WTC11 (cell line): ENCODE results near the gene METTL1. TPM values are rescaled to one million over a fixed set of nuclear protein-coding genes. Genes with fewer than 3 reads are reported as not detected.

ENCODE experiments used
- ATAC-seq: fragments of 200-7000 bp; cut with Tn5 transposase; 2 replicates; pipeline ENCODE4 v1.10.0; 2021; ENCODE audit warnings: mild to moderate bottlenecking, moderate library complexity
- CTCF ChIA-PET: fragments of 300-600 bp; sonication (Branson Sonifier 250); formaldehyde crosslinking; loops from one replicate; lab custom pipeline; 2021; ENCODE audit warnings: antibody characterized with exemption; lab: Charles Lee
- POLR2A ChIA-PET: fragments of 350-600 bp; sonication (Branson Sonifier 250); formaldehyde crosslinking; loops from one replicate; lab custom pipeline; 2021; ENCODE audit warnings: antibody characterized with exemption; lab: Charles Lee
- DNase-seq: peaks from one replicate; pipeline ENCODE4 v3.0.0; 2021; ENCODE audit warnings: low spot score
- H3K27ac Mint-ChIP-seq: 2 replicates; pipeline ENCODE4 v1.8.0; 2021; ENCODE audit warnings: mixed read lengths
- H3K27me3 Mint-ChIP-seq: 2 replicates; pipeline ENCODE4 v1.8.0; 2021; ENCODE audit warnings: low read depth, mild to moderate bottlenecking, moderate library complexity, mixed read lengths
- H3K36me3 Mint-ChIP-seq: 2 replicates; pipeline ENCODE4 v1.8.0; 2021; ENCODE audit warnings: mixed read lengths
- H3K4me1 Mint-ChIP-seq: 2 replicates; pipeline ENCODE4 v1.8.0; 2022; ENCODE audit warnings: mixed read lengths
- H3K4me3 Mint-ChIP-seq: 2 replicates; pipeline ENCODE4 v1.8.0; 2021; ENCODE audit warnings: mild to moderate bottlenecking, moderate library complexity, mixed read lengths
- H3K9me3 Mint-ChIP-seq: 2 replicates; pipeline ENCODE4 v1.8.0; 2021; ENCODE audit warnings: mixed read lengths
- CBFB ChIP-seq: sonication (generic); formaldehyde crosslinking; IDR thresholded peaks from 2 replicates; pipeline ENCODE4 v1.8.1; 2022; ENCODE audit warnings: mild to moderate bottlenecking, low read depth, missing genetic modification reagents
- ESRRA ChIP-seq: sonication (generic); formaldehyde crosslinking; IDR thresholded peaks from 2 replicates; pipeline ENCODE4 v1.8.1; 2022; ENCODE audit warnings: mild to moderate bottlenecking, missing genetic modification reagents, borderline replicate concordance
- FOXJ3 ChIP-seq: sonication (generic); formaldehyde crosslinking; IDR thresholded peaks from 2 replicates; pipeline ENCODE4 v1.9.0; 2021; ENCODE audit warnings: missing genetic modification reagents, mild to moderate bottlenecking, borderline replicate concordance
- FOXP1 ChIP-seq: sonication (generic); formaldehyde crosslinking; IDR thresholded peaks from 2 replicates; pipeline ENCODE4 v1.8.0; 2022; ENCODE audit warnings: missing genetic modification reagents, mild to moderate bottlenecking, moderate library complexity, borderline replicate concordance
- GRHL2 ChIP-seq: fragments of 250-450 bp; sonication (Bioruptor Pico); IDR thresholded peaks from 2 replicates; pipeline ENCODE4 v1.8.0; 2022; ENCODE audit warnings: mild to moderate bottlenecking, moderate library complexity; ENCODE audit not compliant: insufficient replicate concordance, severe bottlenecking
- KAT7 ChIP-seq: sonication (generic); formaldehyde crosslinking; IDR thresholded peaks from 2 replicates; pipeline ENCODE4 v1.8.1; 2023; ENCODE audit warnings: missing genetic modification reagents, mild to moderate bottlenecking, borderline replicate concordance
- MXD4 ChIP-seq: fragments of 250-450 bp; sonication (Bioruptor Pico); IDR thresholded peaks from 2 replicates; pipeline ENCODE4 v1.8.0; 2021; ENCODE audit warnings: mild to moderate bottlenecking, moderate library complexity, borderline replicate concordance
- NFYB ChIP-seq: sonication (generic); formaldehyde crosslinking; conservative IDR thresholded peaks from 2 replicates; pipeline ENCODE4 v1.8.0; 2022; ENCODE audit warnings: low read depth, missing genetic modification reagents
- RELA ChIP-seq: sonication (generic); formaldehyde crosslinking; IDR thresholded peaks from 2 replicates; pipeline ENCODE4 v1.8.1; 2022; ENCODE audit warnings: missing genetic modification reagents, mild to moderate bottlenecking, borderline replicate concordance
- SMAD4 ChIP-seq: sonication (generic); formaldehyde crosslinking; IDR thresholded peaks from 2 replicates; pipeline ENCODE4 v1.8.0; 2022; ENCODE audit warnings: mild to moderate bottlenecking, missing genetic modification reagents
- SOX15 ChIP-seq: fragments of 250-450 bp; sonication (Bioruptor Pico); IDR thresholded peaks from 2 replicates; pipeline ENCODE4 v1.9.0; 2021; ENCODE audit warnings: mild to moderate bottlenecking
- ZNF121 ChIP-seq: sonication (generic); formaldehyde crosslinking; IDR thresholded peaks from 2 replicates; pipeline ENCODE4 v1.8.0; 2023; ENCODE audit warnings: missing genetic modification reagents
- ZNF263 ChIP-seq: sonication (generic); formaldehyde crosslinking; IDR thresholded peaks from 2 replicates; pipeline ENCODE4 v1.8.1; 2022; ENCODE audit warnings: low read depth, mild to moderate bottlenecking, moderate library complexity, missing genetic modification reagents
- total RNA-seq: library from RNA; stranded (reverse); gene quantifications from 3 replicates; pipeline ENCODE4 v1.2.3, GENCODE V29; 2021
- TF ChIP-seq, protein P1 (sequence below): fragments of 250-450 bp; sonication (Bioruptor Pico); IDR thresholded peaks from 2 replicates; pipeline ENCODE4 v1.9.0; 2021; ENCODE audit warnings: mild to moderate bottlenecking
- TF ChIP-seq, protein P2 (sequence below): sonication (generic); formaldehyde crosslinking; conservative IDR thresholded peaks from 2 replicates; pipeline ENCODE4 v1.8.1; 2022; ENCODE audit warnings: mild to moderate bottlenecking, missing genetic modification reagents
- TF ChIP-seq, protein P3 (sequence below): fragments of 200-600 bp; IDR thresholded peaks from 2 replicates; pipeline ENCODE4 v1.8.0; 2022; ENCODE audit warnings: antibody characterized with exemption
- TF ChIP-seq, protein P4 (sequence below): sonication (generic); formaldehyde crosslinking; IDR thresholded peaks from 2 replicates; pipeline ENCODE4 v1.8.1; 2023; ENCODE audit warnings: mild to moderate bottlenecking, moderate library complexity, missing genetic modification reagents
- TF ChIP-seq, protein P5 (sequence below): sonication (generic); formaldehyde crosslinking; IDR thresholded peaks from 2 replicates; pipeline ENCODE4 v1.8.0; 2022; ENCODE audit warnings: mild to moderate bottlenecking, missing genetic modification reagents
- TF ChIP-seq, protein P6 (sequence below): fragments of 250-450 bp; sonication (Bioruptor Pico); IDR thresholded peaks from 2 replicates; pipeline ENCODE4 v1.9.0; 2021; ENCODE audit warnings: moderate library complexity, mild to moderate bottlenecking, inconsistent platforms, borderline replicate concordance
- TF ChIP-seq, protein P7 (sequence below): sonication (generic); formaldehyde crosslinking; IDR thresholded peaks from 2 replicates; pipeline ENCODE4 v1.8.1; 2022; ENCODE audit warnings: low read depth, missing genetic modification reagents, borderline replicate concordance
- TF ChIP-seq, protein P8 (sequence below): sonication (generic); formaldehyde crosslinking; IDR thresholded peaks from 2 replicates; pipeline ENCODE4 v1.8.0; 2023; ENCODE audit warnings: missing genetic modification reagents, mild to moderate bottlenecking, borderline replicate concordance

METTL1 gene
- total RNA-seq, 1 experiment from 2014 or later: 25.5 TPM

DNA sequence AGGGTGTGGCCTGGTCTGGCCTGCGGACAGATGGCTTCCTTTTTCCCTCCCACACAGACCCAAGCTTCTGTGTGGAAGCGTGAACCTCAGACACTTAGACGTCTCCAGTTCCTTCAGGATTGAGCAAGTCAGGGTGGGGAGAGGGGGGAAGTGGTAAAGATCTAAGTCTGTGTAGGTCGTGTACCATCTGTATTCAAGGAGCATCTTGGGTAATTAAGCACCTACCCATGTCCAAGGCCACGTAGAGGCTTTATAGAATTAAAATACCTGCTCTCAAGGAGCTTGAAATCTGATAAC, 44.9 kb upstream of the METTL1 start (continued):
- TF ChIP-seq MXD4 (CRISPR knock-in tag) (no peak), FOXJ3 (no peak), GRHL2 (CRISPR knock-in tag) (no peak)
- TF ChIP-seq, protein P1, sequence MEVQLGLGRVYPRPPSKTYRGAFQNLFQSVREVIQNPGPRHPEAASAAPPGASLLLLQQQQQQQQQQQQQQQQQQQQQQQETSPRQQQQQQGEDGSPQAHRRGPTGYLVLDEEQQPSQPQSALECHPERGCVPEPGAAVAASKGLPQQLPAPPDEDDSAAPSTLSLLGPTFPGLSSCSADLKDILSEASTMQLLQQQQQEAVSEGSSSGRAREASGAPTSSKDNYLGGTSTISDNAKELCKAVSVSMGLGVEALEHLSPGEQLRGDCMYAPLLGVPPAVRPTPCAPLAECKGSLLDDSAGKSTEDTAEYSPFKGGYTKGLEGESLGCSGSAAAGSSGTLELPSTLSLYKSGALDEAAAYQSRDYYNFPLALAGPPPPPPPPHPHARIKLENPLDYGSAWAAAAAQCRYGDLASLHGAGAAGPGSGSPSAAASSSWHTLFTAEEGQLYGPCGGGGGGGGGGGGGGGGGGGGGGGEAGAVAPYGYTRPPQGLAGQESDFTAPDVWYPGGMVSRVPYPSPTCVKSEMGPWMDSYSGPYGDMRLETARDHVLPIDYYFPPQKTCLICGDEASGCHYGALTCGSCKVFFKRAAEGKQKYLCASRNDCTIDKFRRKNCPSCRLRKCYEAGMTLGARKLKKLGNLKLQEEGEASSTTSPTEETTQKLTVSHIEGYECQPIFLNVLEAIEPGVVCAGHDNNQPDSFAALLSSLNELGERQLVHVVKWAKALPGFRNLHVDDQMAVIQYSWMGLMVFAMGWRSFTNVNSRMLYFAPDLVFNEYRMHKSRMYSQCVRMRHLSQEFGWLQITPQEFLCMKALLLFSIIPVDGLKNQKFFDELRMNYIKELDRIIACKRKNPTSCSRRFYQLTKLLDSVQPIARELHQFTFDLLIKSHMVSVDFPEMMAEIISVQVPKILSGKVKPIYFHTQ (CRISPR knock-in tag): no peak
- TF ChIP-seq, protein P2, sequence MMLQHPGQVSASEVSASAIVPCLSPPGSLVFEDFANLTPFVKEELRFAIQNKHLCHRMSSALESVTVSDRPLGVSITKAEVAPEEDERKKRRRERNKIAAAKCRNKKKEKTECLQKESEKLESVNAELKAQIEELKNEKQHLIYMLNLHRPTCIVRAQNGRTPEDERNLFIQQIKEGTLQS (CRISPR knock-in tag): no peak

DNA sequence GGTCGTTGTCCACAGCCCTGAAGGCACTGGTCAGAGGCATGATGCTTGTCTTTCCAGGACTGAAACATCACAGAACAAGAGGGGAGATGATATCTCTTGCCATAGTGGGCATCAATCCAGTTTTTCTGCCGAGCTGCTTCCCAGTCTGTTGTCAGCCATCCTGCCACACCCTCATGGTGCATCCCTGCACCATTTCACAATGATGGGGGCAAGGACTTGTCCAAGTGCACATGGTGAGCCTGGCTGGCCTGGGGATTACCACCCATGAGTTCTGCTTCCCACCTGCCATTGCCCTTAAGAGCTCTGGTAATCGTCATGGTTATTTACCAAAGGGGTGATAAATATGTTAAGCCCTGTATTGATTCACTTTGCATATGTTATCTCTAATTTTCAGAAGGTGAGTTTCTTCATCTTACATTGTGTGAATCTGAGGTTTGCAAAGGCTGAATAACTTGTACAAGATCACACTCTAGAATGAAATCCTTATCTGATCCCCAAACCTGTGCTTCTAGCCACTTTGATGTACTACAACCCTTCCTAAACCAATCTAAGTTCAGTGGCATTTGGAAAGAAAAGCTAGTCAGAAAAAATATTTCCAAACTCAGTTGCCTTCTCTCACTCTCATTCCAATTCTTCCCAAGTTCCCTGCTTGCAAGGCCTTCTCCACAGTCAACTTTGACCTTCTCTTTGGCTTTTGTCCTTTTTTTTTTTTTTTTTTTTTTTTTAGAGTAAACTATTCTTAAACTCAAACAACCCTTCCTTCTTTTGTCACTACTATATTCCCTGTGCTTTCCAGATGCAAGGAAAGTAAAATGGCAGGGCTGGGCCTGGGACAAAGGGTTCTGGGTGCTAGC, 44.3 kb upstream of the METTL1 start:
- H3K27me3 Mint-ChIP-seq: no peaks in the 10 kb centered on the region; the same call in 1 of the 2 replicates
- TF ChIP-seq, protein P3, sequence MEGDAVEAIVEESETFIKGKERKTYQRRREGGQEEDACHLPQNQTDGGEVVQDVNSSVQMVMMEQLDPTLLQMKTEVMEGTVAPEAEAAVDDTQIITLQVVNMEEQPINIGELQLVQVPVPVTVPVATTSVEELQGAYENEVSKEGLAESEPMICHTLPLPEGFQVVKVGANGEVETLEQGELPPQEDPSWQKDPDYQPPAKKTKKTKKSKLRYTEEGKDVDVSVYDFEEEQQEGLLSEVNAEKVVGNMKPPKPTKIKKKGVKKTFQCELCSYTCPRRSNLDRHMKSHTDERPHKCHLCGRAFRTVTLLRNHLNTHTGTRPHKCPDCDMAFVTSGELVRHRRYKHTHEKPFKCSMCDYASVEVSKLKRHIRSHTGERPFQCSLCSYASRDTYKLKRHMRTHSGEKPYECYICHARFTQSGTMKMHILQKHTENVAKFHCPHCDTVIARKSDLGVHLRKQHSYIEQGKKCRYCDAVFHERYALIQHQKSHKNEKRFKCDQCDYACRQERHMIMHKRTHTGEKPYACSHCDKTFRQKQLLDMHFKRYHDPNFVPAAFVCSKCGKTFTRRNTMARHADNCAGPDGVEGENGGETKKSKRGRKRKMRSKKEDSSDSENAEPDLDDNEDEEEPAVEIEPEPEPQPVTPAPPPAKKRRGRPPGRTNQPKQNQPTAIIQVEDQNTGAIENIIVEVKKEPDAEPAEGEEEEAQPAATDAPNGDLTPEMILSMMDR: no peak
- TF ChIP-seq, protein P4, sequence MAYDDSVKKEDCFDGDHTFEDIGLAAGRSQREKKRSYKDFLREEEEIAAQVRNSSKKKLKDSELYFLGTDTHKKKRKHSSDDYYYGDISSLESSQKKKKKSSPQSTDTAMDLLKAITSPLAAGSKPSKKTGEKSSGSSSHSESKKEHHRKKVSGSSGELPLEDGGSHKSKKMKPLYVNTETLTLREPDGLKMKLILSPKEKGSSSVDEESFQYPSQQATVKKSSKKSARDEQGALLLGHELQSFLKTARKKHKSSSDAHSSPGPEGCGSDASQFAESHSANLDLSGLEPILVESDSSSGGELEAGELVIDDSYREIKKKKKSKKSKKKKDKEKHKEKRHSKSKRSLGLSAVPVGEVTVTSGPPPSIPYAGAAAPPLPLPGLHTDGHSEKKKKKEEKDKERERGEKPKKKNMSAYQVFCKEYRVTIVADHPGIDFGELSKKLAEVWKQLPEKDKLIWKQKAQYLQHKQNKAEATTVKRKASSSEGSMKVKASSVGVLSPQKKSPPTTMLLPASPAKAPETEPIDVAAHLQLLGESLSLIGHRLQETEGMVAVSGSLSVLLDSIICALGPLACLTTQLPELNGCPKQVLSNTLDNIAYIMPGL (CRISPR knock-in tag): no peak
- TF ChIP-seq, protein P5, sequence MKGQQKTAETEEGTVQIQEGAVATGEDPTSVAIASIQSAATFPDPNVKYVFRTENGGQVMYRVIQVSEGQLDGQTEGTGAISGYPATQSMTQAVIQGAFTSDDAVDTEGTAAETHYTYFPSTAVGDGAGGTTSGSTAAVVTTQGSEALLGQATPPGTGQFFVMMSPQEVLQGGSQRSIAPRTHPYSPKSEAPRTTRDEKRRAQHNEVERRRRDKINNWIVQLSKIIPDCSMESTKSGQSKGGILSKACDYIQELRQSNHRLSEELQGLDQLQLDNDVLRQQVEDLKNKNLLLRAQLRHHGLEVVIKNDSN (CRISPR knock-in tag): no peak
- TF ChIP-seq FOXP1 (no peak), KAT7 (no peak), SOX15 (CRISPR knock-in tag) (no peak), CBFB (CRISPR knock-in tag) (no peak), ESRRA (CRISPR knock-in tag) (no peak), RELA (CRISPR knock-in tag) (no peak), SMAD4 (no peak), ZNF263 (no peak), NFYB (CRISPR knock-in tag) (no peak), ZNF121 (CRISPR knock-in tag) (no peak)
- TF ChIP-seq, protein P6, sequence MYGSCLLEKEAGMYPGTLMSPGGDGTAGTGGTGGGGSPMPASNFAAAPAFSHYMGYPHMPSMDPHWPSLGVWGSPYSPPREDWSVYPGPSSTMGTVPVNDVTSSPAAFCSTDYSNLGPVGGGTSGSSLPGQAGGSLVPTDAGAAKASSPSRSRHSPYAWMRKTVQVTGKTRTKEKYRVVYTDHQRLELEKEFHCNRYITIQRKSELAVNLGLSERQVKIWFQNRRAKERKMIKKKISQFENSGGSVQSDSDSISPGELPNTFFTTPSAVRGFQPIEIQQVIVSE (CRISPR knock-in tag): no peak
- TF ChIP-seq, protein P7, sequence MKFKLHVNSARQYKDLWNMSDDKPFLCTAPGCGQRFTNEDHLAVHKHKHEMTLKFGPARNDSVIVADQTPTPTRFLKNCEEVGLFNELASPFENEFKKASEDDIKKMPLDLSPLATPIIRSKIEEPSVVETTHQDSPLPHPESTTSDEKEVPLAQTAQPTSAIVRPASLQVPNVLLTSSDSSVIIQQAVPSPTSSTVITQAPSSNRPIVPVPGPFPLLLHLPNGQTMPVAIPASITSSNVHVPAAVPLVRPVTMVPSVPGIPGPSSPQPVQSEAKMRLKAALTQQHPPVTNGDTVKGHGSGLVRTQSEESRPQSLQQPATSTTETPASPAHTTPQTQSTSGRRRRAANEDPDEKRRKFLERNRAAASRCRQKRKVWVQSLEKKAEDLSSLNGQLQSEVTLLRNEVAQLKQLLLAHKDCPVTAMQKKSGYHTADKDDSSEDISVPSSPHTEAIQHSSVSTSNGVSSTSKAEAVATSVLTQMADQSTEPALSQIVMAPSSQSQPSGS (CRISPR knock-in tag): no peak
- TF ChIP-seq, protein P8, sequence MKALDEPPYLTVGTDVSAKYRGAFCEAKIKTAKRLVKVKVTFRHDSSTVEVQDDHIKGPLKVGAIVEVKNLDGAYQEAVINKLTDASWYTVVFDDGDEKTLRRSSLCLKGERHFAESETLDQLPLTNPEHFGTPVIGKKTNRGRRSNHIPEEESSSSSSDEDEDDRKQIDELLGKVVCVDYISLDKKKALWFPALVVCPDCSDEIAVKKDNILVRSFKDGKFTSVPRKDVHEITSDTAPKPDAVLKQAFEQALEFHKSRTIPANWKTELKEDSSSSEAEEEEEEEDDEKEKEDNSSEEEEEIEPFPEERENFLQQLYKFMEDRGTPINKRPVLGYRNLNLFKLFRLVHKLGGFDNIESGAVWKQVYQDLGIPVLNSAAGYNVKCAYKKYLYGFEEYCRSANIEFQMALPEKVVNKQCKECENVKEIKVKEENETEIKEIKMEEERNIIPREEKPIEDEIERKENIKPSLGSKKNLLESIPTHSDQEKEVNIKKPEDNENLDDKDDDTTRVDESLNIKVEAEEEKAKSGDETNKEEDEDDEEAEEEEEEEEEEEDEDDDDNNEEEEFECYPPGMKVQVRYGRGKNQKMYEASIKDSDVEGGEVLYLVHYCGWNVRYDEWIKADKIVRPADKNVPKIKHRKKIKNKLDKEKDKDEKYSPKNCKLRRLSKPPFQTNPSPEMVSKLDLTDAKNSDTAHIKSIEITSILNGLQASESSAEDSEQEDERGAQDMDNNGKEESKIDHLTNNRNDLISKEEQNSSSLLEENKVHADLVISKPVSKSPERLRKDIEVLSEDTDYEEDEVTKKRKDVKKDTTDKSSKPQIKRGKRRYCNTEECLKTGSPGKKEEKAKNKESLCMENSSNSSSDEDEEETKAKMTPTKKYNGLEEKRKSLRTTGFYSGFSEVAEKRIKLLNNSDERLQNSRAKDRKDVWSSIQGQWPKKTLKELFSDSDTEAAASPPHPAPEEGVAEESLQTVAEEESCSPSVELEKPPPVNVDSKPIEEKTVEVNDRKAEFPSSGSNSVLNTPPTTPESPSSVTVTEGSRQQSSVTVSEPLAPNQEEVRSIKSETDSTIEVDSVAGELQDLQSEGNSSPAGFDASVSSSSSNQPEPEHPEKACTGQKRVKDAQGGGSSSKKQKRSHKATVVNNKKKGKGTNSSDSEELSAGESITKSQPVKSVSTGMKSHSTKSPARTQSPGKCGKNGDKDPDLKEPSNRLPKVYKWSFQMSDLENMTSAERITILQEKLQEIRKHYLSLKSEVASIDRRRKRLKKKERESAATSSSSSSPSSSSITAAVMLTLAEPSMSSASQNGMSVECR (CRISPR knock-in tag): no peak

More for the DNA sequence above, 44.3 kb upstream of the METTL1 start:
- Mint-ChIP-seq H3K9me3 (no peaks in the 10 kb centered on the region), H3K4me1 (peaks cover 8% of the 10 kb centered on the region; the same call in 1 of the 2 replicates), H3K4me3 (no peak overlapping the region), H3K27ac (no peak overlapping the region), H3K36me3 (no peaks in the 10 kb centered on the region)
- ChIA-PET CTCF (interaction anchor here (0.8 to 4.7 kb wide), 10 partner anchors 9 to 121 kb away, joined by 3 to 60 read pairs (median 6); partner anchors contain the start of gene TSFM), POLR2A (no interaction called here)
- ATAC-seq (no peak), DNase-seq (no peak)
